Effector memory CD4-positive, alpha-beta T cell (primary cell): ENCODE data around the gene PRKAR1B.

Source experiments
- DNase-seq, 3 donors: peaks; one replicate each; pipeline ENCODE4 v3.0.0-alpha.2; 2020
- H3K27ac ChIP-seq: 2 replicates; pipeline ENCODE4 v1.7.0; 2013; ENCODE audit warnings: mild to moderate bottlenecking, low read length, moderate library complexity; ENCODE audit not compliant: insufficient read depth, poor library complexity, severe bottlenecking
- H3K27me3 ChIP-seq: replicated peaks from 2 replicates; pipeline ENCODE4 v1.7.0; 2013; ENCODE audit warnings: mild to moderate bottlenecking, low read length; ENCODE audit not compliant: insufficient read depth, control insufficient read depth, poor library complexity, severe bottlenecking
- H3K36me3 ChIP-seq: 2 replicates; pipeline ENCODE4 v1.7.0; 2013; ENCODE audit warnings: mild to moderate bottlenecking, low read length, moderate library complexity; ENCODE audit not compliant: control insufficient read depth, insufficient read depth
- H3K4me1 ChIP-seq: 2 replicates; pipeline ENCODE4 v1.7.0; 2013; ENCODE audit warnings: low read length, mild to moderate bottlenecking; ENCODE audit not compliant: control insufficient read depth, insufficient read depth, poor library complexity, severe bottlenecking
- H3K4me3 ChIP-seq: 2 replicates; pipeline ENCODE4 v1.7.0; 2013; ENCODE audit warnings: low read length, low read depth, mild to moderate bottlenecking; ENCODE audit not compliant: insufficient read depth, poor library complexity, severe bottlenecking
- H3K9me3 ChIP-seq: 2 replicates; pipeline ENCODE4 v1.7.0; 2013; ENCODE audit warnings: mild to moderate bottlenecking, low read length, moderate library complexity; ENCODE audit not compliant: control insufficient read depth

Gene PRKAR1B

GRCh38 chr7:671415-672042 lies 55.6 kb downstream of the PRKAR1B start:
- DNase-seq: no peak
- Histone ChIP-seq H3K4me1 (no peaks in the 10 kb centered on the region), H3K9me3 (no peaks in the 10 kb centered on the region), H3K4me3 (no peak overlapping the region), H3K27me3 (no peaks in the 10 kb centered on the region), H3K36me3 (no peaks in the 10 kb centered on the region), H3K27ac (no peak overlapping the region)

GRCh38 chr7:670501-671390 lies 56.3 kb downstream of the PRKAR1B start:
- DNase-seq: no peak
- H3K27me3 ChIP-seq: no peaks in the 10 kb centered on the region
- H3K9me3 ChIP-seq: no peaks in the 10 kb centered on the region
- H3K4me1 ChIP-seq: no peaks in the 10 kb centered on the region
- no peaks in the 10 kb centered on the region for H3K36me3 ChIP-seq
- no peak overlapping the region for H3K4me3 ChIP-seq
- no peak overlapping the region for H3K27ac ChIP-seq

- Histone ChIP-seq H3K36me3 (no peaks in the 10 kb centered on the region), H3K27ac (no peak overlapping the region), H3K4me3 (no peak overlapping the region), H3K27me3 (no peaks in the 10 kb centered on the region), H3K9me3 (no peaks in the 10 kb centered on the region), H3K4me1 (no peaks in the 10 kb centered on the region)
- no peak for DNase-seq
Measured at GRCh38 chr7:668958-669357, 58.1 kb downstream of the PRKAR1B start.

GRCh38 chr7:668139-668931 lies 58.7 kb downstream of the PRKAR1B start:
- Histone ChIP-seq H3K4me1 (no peaks in the 10 kb centered on the region), H3K4me3 (no peak overlapping the region), H3K36me3 (no peaks in the 10 kb centered on the region), H3K9me3 (no peaks in the 10 kb centered on the region), H3K27me3 (no peaks in the 10 kb centered on the region), H3K27ac (no peak overlapping the region)
- DNase-seq: no peak

- Histone ChIP-seq H3K4me1 (no peaks in the 10 kb centered on the region), H3K9me3 (no peaks in the 10 kb centered on the region), H3K27ac (no peak overlapping the region), H3K4me3 (no peak overlapping the region), H3K36me3 (no peaks in the 10 kb centered on the region), H3K27me3 (no peaks in the 10 kb centered on the region)
- DNase-seq: no peak
Measured at GRCh38 chr7:666454-667292, 60.4 kb downstream of the PRKAR1B start.

GRCh38 chr7:665736-666453 lies 61.2 kb downstream of the PRKAR1B start:
- no peak overlapping the region for H3K27ac ChIP-seq
- no peaks in the 10 kb centered on the region for H3K9me3 ChIP-seq
- H3K36me3 ChIP-seq: no peaks in the 10 kb centered on the region
- no peak for DNase-seq
- H3K4me3 ChIP-seq: no peak overlapping the region
- no peaks in the 10 kb centered on the region for H3K27me3 ChIP-seq
- no peaks in the 10 kb centered on the region for H3K4me1 ChIP-seq

- Histone ChIP-seq H3K36me3 (no peaks in the 10 kb centered on the region), H3K9me3 (no peaks in the 10 kb centered on the region), H3K4me3 (no peak overlapping the region), H3K27ac (no peak overlapping the region), H3K27me3 (no peaks in the 10 kb centered on the region), H3K4me1 (no peaks in the 10 kb centered on the region)
- DNase-seq: no peak
Measured at GRCh38 chr7:664997-665735, 61.9 kb downstream of the PRKAR1B start.

GRCh38 chr7:664402-664775 lies 62.7 kb downstream of the PRKAR1B start:
- no peak overlapping the region for H3K4me3 ChIP-seq
- H3K4me1 ChIP-seq: no peaks in the 10 kb centered on the region
- no peak overlapping the region for H3K27ac ChIP-seq
- no peaks in the 10 kb centered on the region for H3K36me3 ChIP-seq
- no peak for DNase-seq
- no peaks in the 10 kb centered on the region for H3K27me3 ChIP-seq
- H3K9me3 ChIP-seq: no peaks in the 10 kb centered on the region
